LNCaP clone FGC (cell line): ENCODE measurements around the gene SERPINI1.

Source experiments
- DNase-seq: peaks from one replicate; pipeline ENCODE4 v3.0.0-alpha.2; 2011; ENCODE audit warnings: low read depth
- H3K4me3 ChIP-seq: 2 replicates; pipeline ENCODE4 v1.5.1; 2011; ENCODE audit warnings: mild to moderate bottlenecking, low read depth, low read length, control low read depth
- TF ChIP-seq, protein P1 (sequence below): IDR thresholded peaks from 2 replicates; pipeline ENCODE4 v1.5.1; 2012; ENCODE audit warnings: mild to moderate bottlenecking; ENCODE audit not compliant: control insufficient read depth, insufficient read depth; ENCODE audit errors: extremely low read depth

The SERPINI1 gene

DNA sequence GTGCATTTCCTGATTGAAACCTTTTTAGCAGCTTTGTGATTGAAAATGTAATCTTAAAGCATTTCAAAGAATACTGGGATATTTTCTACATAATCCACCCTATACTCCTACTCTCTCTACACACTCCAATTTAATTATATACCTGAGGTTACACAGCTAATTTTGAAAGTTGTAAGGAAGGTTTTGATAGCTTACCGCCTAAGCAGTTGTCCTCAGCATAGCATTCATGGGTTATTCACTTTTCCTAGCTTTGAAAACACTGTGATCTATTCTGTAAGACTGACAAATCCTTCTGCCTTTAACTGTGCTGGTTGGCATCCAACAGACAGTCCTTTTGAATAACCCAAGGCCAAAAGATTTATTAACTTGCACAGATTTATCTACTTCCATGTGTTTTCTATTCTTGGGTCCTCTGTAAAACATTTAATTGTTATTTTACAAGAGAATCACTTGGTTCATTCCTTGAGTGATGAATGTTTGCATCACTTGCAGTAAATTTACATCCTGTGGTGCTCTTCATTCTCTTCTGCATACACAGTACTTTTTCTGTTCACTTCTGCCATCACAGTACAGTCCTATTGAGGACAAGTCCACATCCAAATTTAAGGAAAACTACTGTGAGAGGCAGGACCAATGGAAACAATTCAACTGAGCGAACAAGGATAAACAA, 44.8 kb downstream of the SERPINI1 start:
- TF ChIP-seq, protein P1, sequence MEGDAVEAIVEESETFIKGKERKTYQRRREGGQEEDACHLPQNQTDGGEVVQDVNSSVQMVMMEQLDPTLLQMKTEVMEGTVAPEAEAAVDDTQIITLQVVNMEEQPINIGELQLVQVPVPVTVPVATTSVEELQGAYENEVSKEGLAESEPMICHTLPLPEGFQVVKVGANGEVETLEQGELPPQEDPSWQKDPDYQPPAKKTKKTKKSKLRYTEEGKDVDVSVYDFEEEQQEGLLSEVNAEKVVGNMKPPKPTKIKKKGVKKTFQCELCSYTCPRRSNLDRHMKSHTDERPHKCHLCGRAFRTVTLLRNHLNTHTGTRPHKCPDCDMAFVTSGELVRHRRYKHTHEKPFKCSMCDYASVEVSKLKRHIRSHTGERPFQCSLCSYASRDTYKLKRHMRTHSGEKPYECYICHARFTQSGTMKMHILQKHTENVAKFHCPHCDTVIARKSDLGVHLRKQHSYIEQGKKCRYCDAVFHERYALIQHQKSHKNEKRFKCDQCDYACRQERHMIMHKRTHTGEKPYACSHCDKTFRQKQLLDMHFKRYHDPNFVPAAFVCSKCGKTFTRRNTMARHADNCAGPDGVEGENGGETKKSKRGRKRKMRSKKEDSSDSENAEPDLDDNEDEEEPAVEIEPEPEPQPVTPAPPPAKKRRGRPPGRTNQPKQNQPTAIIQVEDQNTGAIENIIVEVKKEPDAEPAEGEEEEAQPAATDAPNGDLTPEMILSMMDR, result no peak
- no peak overlapping the region for H3K4me3 ChIP-seq
- no peak for DNase-seq

- no peak for DNase-seq
- TF ChIP-seq, protein P1, result no peak
- no peak overlapping the region for H3K4me3 ChIP-seq
These were observed 48.3 kb downstream of the SERPINI1 start for GRCh38 chr3:167783781-167784180.

- TF ChIP-seq, protein P1, result no peak
- H3K4me3 ChIP-seq, result no peak overlapping the region
- no peak for DNase-seq
These were observed 50.3 kb downstream of the SERPINI1 start for GRCh38 chr3:167785790-167786189.

DNA sequence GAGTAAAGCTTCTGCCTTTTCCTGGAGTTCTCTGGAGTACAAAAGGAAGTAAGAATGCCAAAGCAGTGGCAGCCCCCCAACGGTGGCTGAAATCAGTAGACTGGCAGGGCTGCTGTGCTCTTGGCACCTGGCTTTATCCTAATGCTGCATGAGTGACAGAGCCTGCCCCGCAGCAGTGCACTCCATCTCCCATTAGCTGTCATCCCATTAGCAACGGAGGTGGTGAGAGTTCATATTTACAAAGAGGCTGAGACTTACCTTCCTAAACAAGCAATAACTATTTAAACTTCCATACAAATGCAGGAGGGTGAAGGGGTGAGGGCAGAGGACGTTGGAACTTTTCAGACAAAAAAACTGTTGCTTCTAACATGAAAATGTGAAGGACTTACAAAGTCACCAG, 51.9 kb downstream of the SERPINI1 start:
- no peak overlapping the region for H3K4me3 ChIP-seq
- DNase-seq, result no peak
- TF ChIP-seq, protein P1, result no peak

DNA sequence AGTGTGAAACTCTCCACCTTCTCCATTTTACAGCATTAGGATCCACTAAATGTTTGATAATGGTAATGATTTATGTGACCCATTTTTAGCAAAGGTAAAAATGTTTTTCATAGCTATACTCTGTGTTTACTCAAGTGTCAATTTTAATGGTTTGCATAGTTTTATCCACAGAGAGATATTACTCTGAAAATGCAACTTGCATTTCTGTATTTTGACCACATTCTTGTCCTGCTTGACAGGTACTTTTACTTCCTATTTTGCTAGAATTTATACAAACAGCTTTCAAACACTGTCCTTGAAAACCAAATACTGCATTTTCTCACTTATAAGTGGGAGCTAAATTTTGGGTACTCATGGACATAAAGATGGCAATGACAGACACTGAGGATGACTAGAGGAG, 62.9 kb downstream of the SERPINI1 start:
- no peak for DNase-seq
- TF ChIP-seq, protein P1, result no peak
- no peak overlapping the region for H3K4me3 ChIP-seq

DNA sequence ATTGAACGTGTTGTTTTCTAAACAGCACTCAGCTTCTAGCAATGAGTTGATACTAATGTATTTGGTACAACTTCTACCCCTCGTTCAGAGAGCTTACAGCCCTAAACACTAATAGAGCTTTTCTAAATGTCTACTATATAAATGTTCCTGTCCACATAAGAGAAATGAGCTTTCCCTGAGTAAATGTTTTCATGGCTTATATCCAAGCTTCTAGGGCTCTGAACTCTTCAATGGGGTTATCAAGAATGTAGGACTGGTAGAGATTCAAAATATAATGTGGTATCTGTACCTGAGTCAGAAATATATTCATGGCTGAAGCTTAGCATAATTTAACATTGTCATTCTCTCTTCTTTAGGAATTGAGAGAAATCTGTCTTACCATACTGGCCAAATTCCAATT, 73.4 kb downstream of the SERPINI1 start:
- no peak for DNase-seq
- H3K4me3 ChIP-seq, result no peak overlapping the region
- TF ChIP-seq, protein P1, result no peak

DNA sequence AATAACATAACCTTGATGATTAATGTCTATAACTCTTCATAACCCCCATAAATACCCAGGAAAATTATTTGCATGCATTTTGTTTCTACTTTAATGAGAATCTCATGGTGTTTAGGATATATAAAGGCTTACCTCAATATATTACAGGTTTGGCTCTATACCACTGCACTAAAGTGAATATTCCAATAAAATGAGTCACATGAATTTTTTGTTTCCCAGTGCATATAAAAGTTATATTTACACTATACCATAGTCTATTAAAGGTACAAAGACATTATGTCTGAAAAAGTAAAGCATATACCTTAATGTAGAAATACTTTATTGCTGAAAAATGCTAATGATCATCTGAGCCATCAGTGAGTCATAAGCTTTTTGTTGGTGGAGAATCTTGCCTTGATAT, 74.7 kb downstream of the SERPINI1 start:
- TF ChIP-seq, protein P1, result no peak
- no peak for DNase-seq
- H3K4me3 ChIP-seq, result no peak overlapping the region
